ENCODE results near the gene ANAPC13. TPM values are rescaled to one million over a fixed set of nuclear protein-coding genes. Genes with fewer than 3 reads are reported as not detected.

The ANAPC13 gene
- total RNA-seq, 1 donor from 2014 or later, result 24.1 TPM

- Histone ChIP-seq H3K27ac (no peak overlapping the region), H3K9me3 (peaks cover 7% of the 10 kb centered on the region), H3K27me3 (no peaks in the 10 kb centered on the region), H3K4me3 (no peak overlapping the region), H3K36me3 (peaks cover 0 to 6% of the 10 kb centered on the region in 2 donors), H3K4me1 (peaks cover 6% of the 10 kb centered on the region)
- TF ChIP-seq, protein P1, sequence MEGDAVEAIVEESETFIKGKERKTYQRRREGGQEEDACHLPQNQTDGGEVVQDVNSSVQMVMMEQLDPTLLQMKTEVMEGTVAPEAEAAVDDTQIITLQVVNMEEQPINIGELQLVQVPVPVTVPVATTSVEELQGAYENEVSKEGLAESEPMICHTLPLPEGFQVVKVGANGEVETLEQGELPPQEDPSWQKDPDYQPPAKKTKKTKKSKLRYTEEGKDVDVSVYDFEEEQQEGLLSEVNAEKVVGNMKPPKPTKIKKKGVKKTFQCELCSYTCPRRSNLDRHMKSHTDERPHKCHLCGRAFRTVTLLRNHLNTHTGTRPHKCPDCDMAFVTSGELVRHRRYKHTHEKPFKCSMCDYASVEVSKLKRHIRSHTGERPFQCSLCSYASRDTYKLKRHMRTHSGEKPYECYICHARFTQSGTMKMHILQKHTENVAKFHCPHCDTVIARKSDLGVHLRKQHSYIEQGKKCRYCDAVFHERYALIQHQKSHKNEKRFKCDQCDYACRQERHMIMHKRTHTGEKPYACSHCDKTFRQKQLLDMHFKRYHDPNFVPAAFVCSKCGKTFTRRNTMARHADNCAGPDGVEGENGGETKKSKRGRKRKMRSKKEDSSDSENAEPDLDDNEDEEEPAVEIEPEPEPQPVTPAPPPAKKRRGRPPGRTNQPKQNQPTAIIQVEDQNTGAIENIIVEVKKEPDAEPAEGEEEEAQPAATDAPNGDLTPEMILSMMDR (IDR thresholded peaks at IDR 0.05), result no peak
- TF ChIP-seq POLR2AphosphoS5 (IDR thresholded peaks at IDR 0.05; ENCODE audit: insufficient read depth in 1 of 2, low read depth in 1 of 2), result no peak
- no peak for TF ChIP-seq POLR2A (IDR thresholded peaks at IDR 0.05)
- no peak for DNase-seq (ENCODE audit: extremely low spot score in 2 of 2)
- intact Hi-C loops (cut with DNase I), result no loop called here
Observed at GRCh38 chr3:134527037-134527436, 41.3 kb upstream of the ANAPC13 start.

DNA sequence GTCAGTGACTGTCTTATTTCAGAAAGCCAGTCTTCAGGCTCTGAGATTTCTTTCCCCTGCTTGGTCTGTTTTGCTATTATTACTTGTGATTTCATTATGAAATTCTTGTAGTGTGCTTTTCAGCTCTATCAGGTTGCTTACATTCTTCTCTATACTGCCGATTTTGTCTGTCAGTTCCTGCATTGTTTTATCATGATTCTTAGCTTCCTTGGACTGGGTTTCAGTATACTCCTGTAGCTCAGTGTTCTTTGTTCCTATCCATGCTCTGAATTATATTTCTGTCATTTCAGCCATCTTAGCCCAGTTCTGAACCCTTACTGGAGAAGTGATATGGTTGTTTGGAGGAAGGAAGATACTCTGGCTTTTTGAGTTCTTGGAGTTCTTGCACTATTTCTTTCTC is 40.5 kb upstream of the ANAPC13 start:
- no peaks in the 10 kb centered on the region for H3K27me3 ChIP-seq
- no peak overlapping the region for H3K4me3 ChIP-seq
- peaks cover 0 to 6% of the 10 kb centered on the region in 2 donors for H3K36me3 ChIP-seq
- TF ChIP-seq, protein P1 (IDR thresholded peaks at IDR 0.05), result no peak
- no peak for TF ChIP-seq POLR2A (IDR thresholded peaks at IDR 0.05)
- TF ChIP-seq POLR2AphosphoS5 (IDR thresholded peaks at IDR 0.05; ENCODE audit: insufficient read depth in 1 of 2, low read depth in 1 of 2), result no peak
- peaks cover 7% of the 10 kb centered on the region for H3K9me3 ChIP-seq
- H3K4me1 ChIP-seq, result peaks cover 6% of the 10 kb centered on the region
- intact Hi-C loops (cut with DNase I), result no loop called here
- no peak overlapping the region for H3K27ac ChIP-seq
- DNase-seq (ENCODE audit: extremely low spot score in 2 of 2), result no peak

DNA sequence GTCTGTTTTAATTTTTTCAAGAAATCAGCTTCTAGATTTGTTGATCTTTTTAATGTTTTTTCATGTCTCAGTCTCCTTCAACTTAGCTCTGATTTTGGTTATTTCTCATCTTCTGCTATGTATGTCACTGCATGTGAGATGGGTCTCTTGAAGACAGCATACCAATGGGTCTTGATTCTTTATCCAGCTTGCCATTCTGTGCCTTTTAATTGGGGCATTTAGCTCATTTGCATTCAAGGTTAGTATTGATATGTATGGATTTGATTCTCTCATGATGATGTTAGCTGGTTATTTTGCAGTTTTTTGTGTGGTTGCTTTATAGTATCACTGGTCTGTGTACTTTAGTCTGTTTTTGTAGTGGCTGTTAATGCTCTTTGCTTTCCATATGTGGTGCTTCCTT is 39.5 kb upstream of the ANAPC13 start:
- H3K9me3 ChIP-seq, result peaks cover 7% of the 10 kb centered on the region
- H3K4me1 ChIP-seq, result no peaks in the 10 kb centered on the region
- H3K27ac ChIP-seq, result no peak overlapping the region
- DNase-seq (ENCODE audit: extremely low spot score in 2 of 2), result no peak
- H3K27me3 ChIP-seq, result no peaks in the 10 kb centered on the region
- H3K4me3 ChIP-seq, result no peak overlapping the region
- intact Hi-C loops (cut with DNase I), result no loop called here
- peaks cover 0 to 6% of the 10 kb centered on the region in 2 donors for H3K36me3 ChIP-seq
- TF ChIP-seq, protein P1 (IDR thresholded peaks at IDR 0.05), result no peak
- no peak for TF ChIP-seq POLR2A (IDR thresholded peaks at IDR 0.05)
- TF ChIP-seq POLR2AphosphoS5 (IDR thresholded peaks at IDR 0.05; ENCODE audit: insufficient read depth in 1 of 2, low read depth in 1 of 2), result no peak

DNA sequence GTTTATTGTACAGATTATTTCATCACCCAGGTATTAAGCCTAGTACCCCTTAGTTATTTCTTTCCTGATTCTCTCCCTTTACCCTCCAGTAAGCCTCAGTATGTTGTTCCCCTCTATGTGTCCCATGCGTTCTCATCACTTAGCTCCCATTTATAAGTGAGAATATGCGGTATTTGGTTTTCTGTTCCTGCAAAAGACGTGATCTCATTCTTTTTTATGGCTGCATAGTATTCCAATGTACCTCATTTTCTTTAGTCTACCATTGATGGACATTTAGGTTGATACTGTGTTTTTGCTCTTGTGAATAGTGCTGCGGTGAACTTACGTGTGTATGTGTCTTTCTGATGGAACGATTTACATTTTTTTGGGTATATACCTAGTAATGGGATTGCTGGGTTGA is 36.8 kb upstream of the ANAPC13 start:
- intact Hi-C loops (cut with DNase I), result no loop called here
- no peak for DNase-seq (ENCODE audit: extremely low spot score in 2 of 2)
- Histone ChIP-seq H3K27ac (no peak overlapping the region), H3K9me3 (peaks cover 7% of the 10 kb centered on the region), H3K4me3 (no peak overlapping the region), H3K27me3 (no peaks in the 10 kb centered on the region), H3K4me1 (no peaks in the 10 kb centered on the region), H3K36me3 (peaks cover 0 to 6% of the 10 kb centered on the region in 2 donors)
- TF ChIP-seq, protein P1 (IDR thresholded peaks at IDR 0.05), result no peak
- TF ChIP-seq POLR2AphosphoS5 (IDR thresholded peaks at IDR 0.05; ENCODE audit: insufficient read depth in 1 of 2, low read depth in 1 of 2) (no peak), POLR2A (IDR thresholded peaks at IDR 0.05) (no peak)

- no peak overlapping the region for H3K4me3 ChIP-seq
- no peaks in the 10 kb centered on the region for H3K36me3 ChIP-seq
- no peaks in the 10 kb centered on the region for H3K27me3 ChIP-seq
- H3K9me3 ChIP-seq, result no peaks in the 10 kb centered on the region
- DNase-seq (ENCODE audit: extremely low spot score in 2 of 2), result no peak
- intact Hi-C loops (cut with DNase I), result no loop called here
- H3K4me1 ChIP-seq, result no peaks in the 10 kb centered on the region
- TF ChIP-seq POLR2A (IDR thresholded peaks at IDR 0.05), result no peak
- no peak for TF ChIP-seq POLR2AphosphoS5 (IDR thresholded peaks at IDR 0.05; ENCODE audit: insufficient read depth in 1 of 2, low read depth in 1 of 2)
- TF ChIP-seq, protein P1 (IDR thresholded peaks at IDR 0.05), result no peak
- H3K27ac ChIP-seq, result no peak overlapping the region
Observed at GRCh38 chr3:134517791-134518190, 32.0 kb upstream of the ANAPC13 start.
